ENCODE data around the gene FAM110D.

Gene FAM110D

GRCh38 chr1:26164036-26164860, 5.4 kb downstream of the FAM110D start:
- peak overlapping the region; percentile 21; the same call in 1 of the 2 replicates for H3K4me3 ChIP-seq (ENCODE audit: low read depth, low read length)
- TF ChIP-seq CTCF (IDR thresholded peaks at IDR 0.05; ENCODE audit: control insufficient read depth, extremely low read depth, insufficient read depth), result peak; percentile 57
- DNase-seq (ENCODE audit: low read depth), result no peak

- no peak overlapping the region for H3K4me3 ChIP-seq (ENCODE audit: low read depth, low read length)
- DNase-seq (ENCODE audit: low read depth), result no peak
- TF ChIP-seq CTCF (IDR thresholded peaks at IDR 0.05; ENCODE audit: control insufficient read depth, extremely low read depth, insufficient read depth), result no peak
Measured at GRCh38 chr1:26164861-26165842, 6.3 kb downstream of the FAM110D start.

- no peak for TF ChIP-seq CTCF (IDR thresholded peaks at IDR 0.05; ENCODE audit: control insufficient read depth, extremely low read depth, insufficient read depth)
- no peak for DNase-seq (ENCODE audit: low read depth)
Measured at GRCh38 chr1:26166719-26167281, 7.9 kb downstream of the FAM110D start.

GRCh38 chr1:26168410-26169197, 9.7 kb downstream of the FAM110D start, which contains the start of gene C1orf232:
C1orf232 (minus strand) TSS chr1:26168963; CDS start chr1:26168499, 464 bp downstream.
- no peak for TF ChIP-seq CTCF (IDR thresholded peaks at IDR 0.05; ENCODE audit: control insufficient read depth, extremely low read depth, insufficient read depth)
- no peak for DNase-seq (ENCODE audit: low read depth)
- peak within 1 kb of the TSS; percentile 78 for H3K4me3 ChIP-seq (ENCODE audit: low read depth, low read length)

More at GRCh38 chr1:26166719-26167281, 7.9 kb downstream of the FAM110D start:
- no peak overlapping the region for H3K4me3 ChIP-seq (ENCODE audit: low read depth, low read length)

GRCh38 chr1:26169198-26169554, 10.3 kb downstream of the FAM110D start:
- H3K4me3 ChIP-seq (ENCODE audit: low read depth, low read length), result peak overlapping the region; percentile 78
- TF ChIP-seq CTCF (IDR thresholded peaks at IDR 0.05; ENCODE audit: control insufficient read depth, extremely low read depth, insufficient read depth), result no peak
- no peak for DNase-seq (ENCODE audit: low read depth)

Data from LNCaP clone FGC (cell line).